ENCODE results near the gene SERTM1. TPM values are rescaled to one million over a fixed set of nuclear protein-coding genes. Genes with fewer than 3 reads are reported as not detected.

The SERTM1 gene
- total and polyA plus RNA-seq, 2 donors (not counting 3 experiments of a cell fraction or from before 2014, with no cell fraction given): 0.06 TPM; not detected in 1

GRCh38 chr13:36700170-36700569 lies 26.4 kb downstream of the SERTM1 start:
- intact Hi-C loops (cut with micrococcal nuclease): no loop called here

More at GRCh38 chr13:36700170-36700569, 26.4 kb downstream of the SERTM1 start:
- Histone ChIP-seq H3K79me2 (ENCODE audit: control insufficient read depth, insufficient read depth, low read length) (no peaks in the 10 kb centered on the region), H4K20me1 (replicated peaks; ENCODE audit: control insufficient read depth, extremely low read depth, insufficient read depth, low read length) (no peaks in the 10 kb centered on the region), H3K9ac (replicated peaks; ENCODE audit: extremely low read depth, insufficient read depth, low read length) (no peak overlapping the region), H3K36me3 (ENCODE audit: control insufficient read depth in 2 of 2, extremely low read depth in 1 of 2, insufficient read depth in 2 of 2, low read length in 2 of 2) (no peaks in the 10 kb centered on the region), H3K4me1 (ENCODE audit: control insufficient read depth, extremely low read depth, insufficient read depth, low read length) (no peaks in the 10 kb centered on the region), H2AFZ (ENCODE audit: low read depth, low read length) (no peak overlapping the region), H3K9me3 (replicated peaks; ENCODE audit: control insufficient read depth, insufficient read depth, low read length) (no peaks in the 10 kb centered on the region), H3K4me3 (replicated peaks in 1 of 3; ENCODE audit: insufficient read depth in 1 of 3, low read depth in 1 of 3, low read length in 3 of 3) (no peak overlapping the region), H3K4me2 (ENCODE audit: insufficient read depth, low read length) (no peak overlapping the region), H3K27ac (ENCODE audit: insufficient read depth, low read depth, low read length) (no peak overlapping the region), H3K27me3 (ENCODE audit: control insufficient read depth in 2 of 2, insufficient read depth in 2 of 2, low read length in 2 of 2) (peaks cover 8 to 13% of the 10 kb centered on the region in 2 experiments), H3K9me1 (replicated peaks; ENCODE audit: control insufficient read depth, extremely low read depth, insufficient read depth, low read length) (no peaks in the 10 kb centered on the region)
- dilution Hi-C loops (cut with MboI; ENCODE audit: extremely low pct_ligation_motif_present, low sequenced_read_pairs): no loop called here
- ChIA-PET CTCF (no interaction called here), POLR2A (no interaction called here)
- TF ChIP-seq POLR2AphosphoS5 (IDR thresholded peaks at IDR 0.05; ENCODE audit: insufficient read depth, low read depth, low read length) (no peak), FOS (IDR thresholded peaks at IDR 0.05; ENCODE audit: borderline replicate concordance, insufficient read depth, low read length) (no peak), MYC (IDR thresholded peaks at IDR 0.05; ENCODE audit: low read depth, low read length) (no peak), EZH2 (IDR thresholded peaks at IDR 0.05; ENCODE audit: borderline replicate concordance, low read depth, low read length, severe bottlenecking) (no peak), MAX (IDR thresholded peaks at IDR 0.05; ENCODE audit: insufficient read depth, insufficient read length) (no peak), JUN (IDR thresholded peaks at IDR 0.05; ENCODE audit: borderline replicate concordance, insufficient read depth, insufficient read length, low read depth) (no peak), POLR2A (IDR thresholded peaks at IDR 0.05; ENCODE audit: low read depth, low read length) (no peak), GATA2 (IDR thresholded peaks at IDR 0.05; ENCODE audit: insufficient read depth, insufficient read length, low read depth, low read length) (no peak)
- TF ChIP-seq, protein P1, sequence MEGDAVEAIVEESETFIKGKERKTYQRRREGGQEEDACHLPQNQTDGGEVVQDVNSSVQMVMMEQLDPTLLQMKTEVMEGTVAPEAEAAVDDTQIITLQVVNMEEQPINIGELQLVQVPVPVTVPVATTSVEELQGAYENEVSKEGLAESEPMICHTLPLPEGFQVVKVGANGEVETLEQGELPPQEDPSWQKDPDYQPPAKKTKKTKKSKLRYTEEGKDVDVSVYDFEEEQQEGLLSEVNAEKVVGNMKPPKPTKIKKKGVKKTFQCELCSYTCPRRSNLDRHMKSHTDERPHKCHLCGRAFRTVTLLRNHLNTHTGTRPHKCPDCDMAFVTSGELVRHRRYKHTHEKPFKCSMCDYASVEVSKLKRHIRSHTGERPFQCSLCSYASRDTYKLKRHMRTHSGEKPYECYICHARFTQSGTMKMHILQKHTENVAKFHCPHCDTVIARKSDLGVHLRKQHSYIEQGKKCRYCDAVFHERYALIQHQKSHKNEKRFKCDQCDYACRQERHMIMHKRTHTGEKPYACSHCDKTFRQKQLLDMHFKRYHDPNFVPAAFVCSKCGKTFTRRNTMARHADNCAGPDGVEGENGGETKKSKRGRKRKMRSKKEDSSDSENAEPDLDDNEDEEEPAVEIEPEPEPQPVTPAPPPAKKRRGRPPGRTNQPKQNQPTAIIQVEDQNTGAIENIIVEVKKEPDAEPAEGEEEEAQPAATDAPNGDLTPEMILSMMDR (IDR thresholded peaks at IDR 0.05; ENCODE audit: extremely low read depth in 1 of 2, insufficient read depth in 1 of 2, low read depth in 1 of 2, low read length in 2 of 2): no peak
- FAIRE-seq: no peak
- no TSS peak for BruUV-seq (replicated peaks)
- DNase-seq (ENCODE audit: low read depth, low spot score): no peak

All from endothelial cell of umbilical vein (primary cell).